ENCODE data around the gene SFMBT2.

GRCh38 chr10:7230951-7231350 is 179.9 kb downstream of the SFMBT2 start:
- TF ChIP-seq, protein P1, sequence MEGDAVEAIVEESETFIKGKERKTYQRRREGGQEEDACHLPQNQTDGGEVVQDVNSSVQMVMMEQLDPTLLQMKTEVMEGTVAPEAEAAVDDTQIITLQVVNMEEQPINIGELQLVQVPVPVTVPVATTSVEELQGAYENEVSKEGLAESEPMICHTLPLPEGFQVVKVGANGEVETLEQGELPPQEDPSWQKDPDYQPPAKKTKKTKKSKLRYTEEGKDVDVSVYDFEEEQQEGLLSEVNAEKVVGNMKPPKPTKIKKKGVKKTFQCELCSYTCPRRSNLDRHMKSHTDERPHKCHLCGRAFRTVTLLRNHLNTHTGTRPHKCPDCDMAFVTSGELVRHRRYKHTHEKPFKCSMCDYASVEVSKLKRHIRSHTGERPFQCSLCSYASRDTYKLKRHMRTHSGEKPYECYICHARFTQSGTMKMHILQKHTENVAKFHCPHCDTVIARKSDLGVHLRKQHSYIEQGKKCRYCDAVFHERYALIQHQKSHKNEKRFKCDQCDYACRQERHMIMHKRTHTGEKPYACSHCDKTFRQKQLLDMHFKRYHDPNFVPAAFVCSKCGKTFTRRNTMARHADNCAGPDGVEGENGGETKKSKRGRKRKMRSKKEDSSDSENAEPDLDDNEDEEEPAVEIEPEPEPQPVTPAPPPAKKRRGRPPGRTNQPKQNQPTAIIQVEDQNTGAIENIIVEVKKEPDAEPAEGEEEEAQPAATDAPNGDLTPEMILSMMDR (IDR thresholded peaks at IDR 0.05) = no peak
- no peak for TF ChIP-seq POLR2A (IDR thresholded peaks at IDR 0.05)
